SJSA1 (cell line): ENCODE data around the gene MYBPH. TPM values are rescaled to one million over a fixed set of nuclear protein-coding genes. Genes with fewer than 3 reads are reported as not detected.

ENCODE experiments used
- DNase-seq, 2 experiments: peaks; one replicate each; pipeline ENCODE4 v3.0.0-alpha.2; 2015 to 2020; ENCODE audit warnings: low spot score in 2 of 2, low read depth in 1 of 2
- H3K27ac ChIP-seq: fragments of 250-450 bp; sonication (Bioruptor Pico); 2 replicates; pipeline ENCODE4 v1.5.1; 2020; ENCODE audit warnings: mild to moderate bottlenecking, moderate library complexity
- H3K27me3 ChIP-seq: fragments of 250-450 bp; sonication (Bioruptor Pico); replicated peaks from 2 replicates; pipeline ENCODE4 v1.5.1; 2020; ENCODE audit warnings: mild to moderate bottlenecking, moderate library complexity
- H3K36me3 ChIP-seq: fragments of 250-450 bp; sonication (Bioruptor Pico); 2 replicates; pipeline ENCODE4 v1.5.1; 2020; ENCODE audit warnings: mild to moderate bottlenecking
- H3K4me1 ChIP-seq: fragments of 250-450 bp; sonication (Bioruptor Pico); replicated peaks from 2 replicates; pipeline ENCODE4 v1.6.1; 2021; ENCODE audit warnings: mild to moderate bottlenecking
- H3K4me3 ChIP-seq: fragments of 250-450 bp; sonication (Bioruptor Pico); 2 replicates; pipeline ENCODE4 v1.5.1; 2020; ENCODE audit warnings: mild to moderate bottlenecking
- H3K9me3 ChIP-seq: fragments of 250-450 bp; sonication (Bioruptor Pico); replicated peaks from 2 replicates; pipeline ENCODE4 v1.5.1; 2020; ENCODE audit warnings: mild to moderate bottlenecking
- total RNA-seq: library from RNA; depleted of rRNA; stranded (reverse); fragments of >200 nt; shearing (Covaris generic); gene quantifications from 2 replicates; pipeline ENCODE4 v1.2.3, GENCODE V29; 2014

Gene MYBPH
- total RNA-seq, 1 experiment from 2014 or later, result not detected

GRCh38 chr1:203150511-203151297 lies 24.9 kb downstream of the MYBPH start:
- Histone ChIP-seq H3K4me3 (no peak overlapping the region), H3K27me3 (no peaks in the 10 kb centered on the region; the same call in 1 of the 2 replicates), H3K4me1 (no peaks in the 10 kb centered on the region), H3K27ac (no peak overlapping the region), H3K36me3 (no peaks in the 10 kb centered on the region), H3K9me3 (no peaks in the 10 kb centered on the region)
- DNase-seq, result no peak

- no peaks in the 10 kb centered on the region for H3K4me1 ChIP-seq
- H3K4me3 ChIP-seq, result no peak overlapping the region
Observed at GRCh38 chr1:203149188-203149840, 26.3 kb downstream of the MYBPH start.

DNA sequence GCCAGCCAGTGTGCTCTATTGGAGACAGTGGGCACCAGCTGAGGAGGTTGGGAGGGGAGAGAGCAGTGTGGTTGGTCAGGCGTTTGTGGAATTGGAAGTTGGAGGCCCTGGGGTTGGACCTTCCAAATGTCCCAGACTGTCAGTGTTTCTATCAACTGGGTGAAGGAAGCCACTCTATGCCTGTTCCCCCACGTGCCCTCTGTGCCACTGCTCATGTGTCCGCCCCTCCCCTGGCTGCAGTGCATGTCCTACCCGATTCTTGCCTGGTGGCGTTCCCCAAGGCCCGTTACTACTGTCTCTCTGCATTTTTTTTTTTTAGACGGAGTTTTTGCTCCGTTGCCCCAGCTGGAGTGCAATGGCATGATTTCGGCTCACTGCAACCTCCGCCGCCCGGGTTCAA lies 27.0 kb downstream of the MYBPH start:
- no peak for DNase-seq
- Histone ChIP-seq H3K4me3 (no peak overlapping the region), H3K9me3 (no peaks in the 10 kb centered on the region), H3K27me3 (no peaks in the 10 kb centered on the region), H3K4me1 (no peaks in the 10 kb centered on the region), H3K36me3 (no peaks in the 10 kb centered on the region), H3K27ac (no peak overlapping the region)

More at GRCh38 chr1:203149188-203149840, 26.3 kb downstream of the MYBPH start:
- H3K9me3 ChIP-seq, result no peaks in the 10 kb centered on the region
- DNase-seq, result no peak
- H3K27ac ChIP-seq, result no peak overlapping the region
- no peaks in the 10 kb centered on the region; the same call in 1 of the 2 replicates for H3K27me3 ChIP-seq
- no peaks in the 10 kb centered on the region for H3K36me3 ChIP-seq

- H3K36me3 ChIP-seq, result no peaks in the 10 kb centered on the region
- DNase-seq, result no peak
- H3K27me3 ChIP-seq, result no peaks in the 10 kb centered on the region
- no peaks in the 10 kb centered on the region for H3K9me3 ChIP-seq
- H3K4me3 ChIP-seq, result no peak overlapping the region
- no peaks in the 10 kb centered on the region for H3K4me1 ChIP-seq
- H3K27ac ChIP-seq, result no peak overlapping the region
Observed at GRCh38 chr1:203148127-203148526, 27.5 kb downstream of the MYBPH start.

- no peaks in the 10 kb centered on the region for H3K36me3 ChIP-seq
- no peaks in the 10 kb centered on the region for H3K4me1 ChIP-seq
- no peak overlapping the region for H3K4me3 ChIP-seq
- H3K27me3 ChIP-seq, result no peaks in the 10 kb centered on the region
- DNase-seq, result no peak
- no peak overlapping the region for H3K27ac ChIP-seq
- H3K9me3 ChIP-seq, result no peaks in the 10 kb centered on the region
Observed at GRCh38 chr1:203147376-203147775, 28.2 kb downstream of the MYBPH start.

DNA sequence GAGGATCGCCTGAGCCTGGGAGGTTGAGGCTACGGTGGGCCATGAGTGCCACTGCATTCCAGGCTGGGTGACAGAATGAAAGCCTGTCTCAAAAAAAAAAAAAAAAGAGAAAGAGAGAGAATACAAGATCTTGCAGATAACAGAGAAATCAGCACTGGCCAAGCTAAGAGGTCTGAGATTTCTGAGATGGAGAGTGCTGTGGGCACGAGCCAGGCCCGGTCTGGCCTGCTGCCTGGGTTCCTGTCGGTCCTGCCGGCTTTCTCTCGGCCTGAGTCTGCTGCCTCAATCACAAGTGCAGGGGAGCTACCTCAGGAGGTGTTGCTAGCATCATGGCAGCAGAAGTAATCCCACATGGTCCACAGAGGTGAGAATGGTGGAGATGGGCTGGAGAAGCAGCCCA lies 29.1 kb downstream of the MYBPH start:
- Histone ChIP-seq H3K4me3 (no peak overlapping the region), H3K9me3 (no peaks in the 10 kb centered on the region), H3K36me3 (no peaks in the 10 kb centered on the region), H3K4me1 (no peaks in the 10 kb centered on the region), H3K27me3 (no peaks in the 10 kb centered on the region), H3K27ac (no peak overlapping the region)
- no peak for DNase-seq

- no peak for DNase-seq
- no peak overlapping the region for H3K4me3 ChIP-seq
- no peaks in the 10 kb centered on the region for H3K36me3 ChIP-seq
- no peaks in the 10 kb centered on the region for H3K4me1 ChIP-seq
- H3K27me3 ChIP-seq, result no peaks in the 10 kb centered on the region
- H3K27ac ChIP-seq, result no peak overlapping the region
- H3K9me3 ChIP-seq, result no peaks in the 10 kb centered on the region
Observed at GRCh38 chr1:203146042-203146369, 29.6 kb downstream of the MYBPH start.

DNA sequence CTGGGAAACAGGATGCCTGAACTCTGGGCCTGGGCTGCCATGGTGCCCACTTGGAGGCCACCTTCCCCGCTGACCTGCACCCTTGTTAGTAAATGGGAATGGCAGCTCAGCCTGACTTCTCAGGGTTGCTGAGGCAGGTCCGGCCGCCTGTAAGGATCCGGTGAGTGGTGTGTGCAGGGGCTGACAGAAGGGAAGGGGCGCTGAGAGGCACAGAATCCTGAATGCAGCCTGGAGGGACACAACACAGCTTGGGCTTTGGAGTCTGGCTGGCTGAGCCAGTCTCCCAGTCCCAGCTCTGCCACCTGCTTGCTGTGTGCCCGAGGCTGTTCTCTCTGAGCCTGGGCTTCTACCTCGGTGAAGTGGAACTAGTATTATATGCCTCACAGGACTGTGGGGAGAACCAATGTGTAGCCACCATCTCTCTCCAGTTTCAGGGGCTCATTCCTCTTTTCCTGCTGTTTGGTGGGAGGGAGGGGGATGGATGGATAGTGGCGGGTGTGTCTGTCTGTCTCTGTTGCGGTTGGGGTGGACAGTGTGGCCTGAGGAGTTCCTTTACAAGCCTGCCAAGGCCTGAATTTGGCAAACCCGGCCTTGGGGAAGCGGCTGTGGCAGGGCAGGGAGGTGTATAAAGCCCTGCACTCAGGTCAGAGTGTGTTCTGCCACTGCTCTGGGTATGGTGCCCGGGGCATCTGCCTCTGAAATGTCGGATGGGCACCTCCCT lies 30.1 kb downstream of the MYBPH start:
- no peak for DNase-seq
- Histone ChIP-seq H3K27ac (no peak overlapping the region), H3K36me3 (no peaks in the 10 kb centered on the region), H3K27me3 (no peaks in the 10 kb centered on the region), H3K4me3 (no peak overlapping the region), H3K4me1 (no peaks in the 10 kb centered on the region), H3K9me3 (no peaks in the 10 kb centered on the region)

DNA sequence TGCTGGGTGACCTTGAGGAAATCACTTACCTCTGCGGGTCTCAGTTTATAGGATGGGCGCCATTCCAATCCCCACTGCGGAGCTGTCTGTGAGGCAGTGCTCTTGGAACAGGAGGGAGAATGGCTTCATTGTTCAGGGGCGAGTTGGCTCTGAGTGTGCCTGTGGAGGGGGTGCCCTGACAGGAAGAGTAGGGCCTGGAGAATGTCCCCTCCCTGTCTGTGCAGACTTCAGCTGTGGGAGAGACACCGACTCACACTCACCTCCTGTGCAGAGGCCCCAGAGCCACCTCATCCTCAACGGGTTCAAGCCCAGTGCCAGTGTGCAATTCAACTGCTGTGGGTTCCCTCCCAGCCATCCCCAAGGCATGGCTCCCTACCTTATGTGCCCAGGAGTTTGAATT lies 31.0 kb downstream of the MYBPH start:
- no peaks in the 10 kb centered on the region for H3K9me3 ChIP-seq
- DNase-seq, result no peak
- no peaks in the 10 kb centered on the region for H3K4me1 ChIP-seq
- H3K27me3 ChIP-seq, result 0 out of 2 replicates have a peak, but pooled peaks cover under 1% of the 10 kb centered on the region
- no peak overlapping the region for H3K4me3 ChIP-seq
- no peak overlapping the region for H3K27ac ChIP-seq
- H3K36me3 ChIP-seq, result no peaks in the 10 kb centered on the region

GRCh38 chr1:203143641-203144040 lies 32.0 kb downstream of the MYBPH start:
- no peak for DNase-seq
- H3K4me1 ChIP-seq, result no peaks in the 10 kb centered on the region
- H3K36me3 ChIP-seq, result no peaks in the 10 kb centered on the region
- peaks cover 8% of the 10 kb centered on the region; the same call in 1 of the 2 replicates for H3K27me3 ChIP-seq
- no peak overlapping the region for H3K4me3 ChIP-seq
- no peaks in the 10 kb centered on the region for H3K9me3 ChIP-seq
- H3K27ac ChIP-seq, result no peak overlapping the region

GRCh38 chr1:203142684-203143408 lies 32.8 kb downstream of the MYBPH start:
- peaks cover 14% of the 10 kb centered on the region for H3K27me3 ChIP-seq
- no peak for DNase-seq
- no peaks in the 10 kb centered on the region for H3K9me3 ChIP-seq
- no peak overlapping the region for H3K4me3 ChIP-seq
- no peaks in the 10 kb centered on the region for H3K36me3 ChIP-seq
- no peaks in the 10 kb centered on the region for H3K4me1 ChIP-seq
- no peak overlapping the region for H3K27ac ChIP-seq

GRCh38 chr1:203142124-203142523 lies 33.5 kb downstream of the MYBPH start:
- peaks cover 19% of the 10 kb centered on the region for H3K27me3 ChIP-seq
- H3K36me3 ChIP-seq, result no peaks in the 10 kb centered on the region
- no peaks in the 10 kb centered on the region for H3K4me1 ChIP-seq
- H3K4me3 ChIP-seq, result no peak overlapping the region
- H3K27ac ChIP-seq, result no peak overlapping the region
- DNase-seq, result no peak
- no peaks in the 10 kb centered on the region for H3K9me3 ChIP-seq

- no peaks in the 10 kb centered on the region for H3K9me3 ChIP-seq
- DNase-seq, result no peak
Observed at GRCh38 chr1:203140743-203141520, 34.7 kb downstream of the MYBPH start.

More at GRCh38 chr1:203140743-203141520, 34.7 kb downstream of the MYBPH start:
- no peak overlapping the region for H3K27ac ChIP-seq
- no peak overlapping the region for H3K4me3 ChIP-seq
- peaks cover 19% of the 10 kb centered on the region for H3K27me3 ChIP-seq
- H3K4me1 ChIP-seq, result no peaks in the 10 kb centered on the region
- H3K36me3 ChIP-seq, result no peaks in the 10 kb centered on the region
